ENCODE data around the gene MLKL. TPM values are rescaled to one million over a fixed set of nuclear protein-coding genes. Genes with fewer than 3 reads are reported as not detected.

Gene MLKL
- total RNA-seq, 1 experiment from 2014 or later: 4.3 TPM

GRCh38 chr16:74625500-74626350, 74.9 kb downstream of the MLKL start:
- TF ChIP-seq SP1 (CRISPR knock-in tag; conservative IDR thresholded peaks at IDR 0.05): no peak
- TF ChIP-seq ZNF232 (CRISPR knock-in tag; IDR thresholded peaks at IDR 0.05): no peak
- TF ChIP-seq, protein P1, sequence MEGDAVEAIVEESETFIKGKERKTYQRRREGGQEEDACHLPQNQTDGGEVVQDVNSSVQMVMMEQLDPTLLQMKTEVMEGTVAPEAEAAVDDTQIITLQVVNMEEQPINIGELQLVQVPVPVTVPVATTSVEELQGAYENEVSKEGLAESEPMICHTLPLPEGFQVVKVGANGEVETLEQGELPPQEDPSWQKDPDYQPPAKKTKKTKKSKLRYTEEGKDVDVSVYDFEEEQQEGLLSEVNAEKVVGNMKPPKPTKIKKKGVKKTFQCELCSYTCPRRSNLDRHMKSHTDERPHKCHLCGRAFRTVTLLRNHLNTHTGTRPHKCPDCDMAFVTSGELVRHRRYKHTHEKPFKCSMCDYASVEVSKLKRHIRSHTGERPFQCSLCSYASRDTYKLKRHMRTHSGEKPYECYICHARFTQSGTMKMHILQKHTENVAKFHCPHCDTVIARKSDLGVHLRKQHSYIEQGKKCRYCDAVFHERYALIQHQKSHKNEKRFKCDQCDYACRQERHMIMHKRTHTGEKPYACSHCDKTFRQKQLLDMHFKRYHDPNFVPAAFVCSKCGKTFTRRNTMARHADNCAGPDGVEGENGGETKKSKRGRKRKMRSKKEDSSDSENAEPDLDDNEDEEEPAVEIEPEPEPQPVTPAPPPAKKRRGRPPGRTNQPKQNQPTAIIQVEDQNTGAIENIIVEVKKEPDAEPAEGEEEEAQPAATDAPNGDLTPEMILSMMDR (IDR thresholded peaks at IDR 0.05): no peak
- no peak for TF ChIP-seq NFYB (CRISPR knock-in tag; conservative IDR thresholded peaks at IDR 0.05; ENCODE audit: low read depth)
- no peak for TF ChIP-seq ZNF121 (CRISPR knock-in tag; IDR thresholded peaks at IDR 0.05)
- TF ChIP-seq, protein P2, sequence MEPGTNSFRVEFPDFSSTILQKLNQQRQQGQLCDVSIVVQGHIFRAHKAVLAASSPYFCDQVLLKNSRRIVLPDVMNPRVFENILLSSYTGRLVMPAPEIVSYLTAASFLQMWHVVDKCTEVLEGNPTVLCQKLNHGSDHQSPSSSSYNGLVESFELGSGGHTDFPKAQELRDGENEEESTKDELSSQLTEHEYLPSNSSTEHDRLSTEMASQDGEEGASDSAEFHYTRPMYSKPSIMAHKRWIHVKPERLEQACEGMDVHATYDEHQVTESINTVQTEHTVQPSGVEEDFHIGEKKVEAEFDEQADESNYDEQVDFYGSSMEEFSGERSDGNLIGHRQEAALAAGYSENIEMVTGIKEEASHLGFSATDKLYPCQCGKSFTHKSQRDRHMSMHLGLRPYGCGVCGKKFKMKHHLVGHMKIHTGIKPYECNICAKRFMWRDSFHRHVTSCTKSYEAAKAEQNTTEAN (CRISPR knock-in tag; IDR thresholded peaks at IDR 0.05): no peak
- TF ChIP-seq MYBL2 (CRISPR knock-in tag; IDR thresholded peaks at IDR 0.05): no peak
- no peak for TF ChIP-seq MLX (CRISPR knock-in tag; IDR thresholded peaks at IDR 0.05)
- TF ChIP-seq ZNF512 (CRISPR knock-in tag; IDR thresholded peaks at IDR 0.05; ENCODE audit: borderline replicate concordance): no peak
- TF ChIP-seq SOX15 (CRISPR knock-in tag; IDR thresholded peaks at IDR 0.05): no peak
- TF ChIP-seq IRF1 (CRISPR knock-in tag; IDR thresholded peaks at IDR 0.05): no peak
- no peak for TF ChIP-seq IRF2 (CRISPR knock-in tag; IDR thresholded peaks at IDR 0.05; ENCODE audit: borderline replicate concordance, low read depth)
- no peak for TF ChIP-seq JUN (CRISPR knock-in tag; IDR thresholded peaks at IDR 0.05)
- TF ChIP-seq ZNF396 (CRISPR knock-in tag; IDR thresholded peaks at IDR 0.05; ENCODE audit: borderline replicate concordance): no peak
- peaks cover 92% of the 10 kb centered on the region for H3K36me3 Mint-ChIP-seq
- ATAC-seq: no peak
- no peaks in the 10 kb centered on the region for H3K9me3 Mint-ChIP-seq
- H3K4me3 Mint-ChIP-seq: no peak overlapping the region
- ChIA-PET CTCF (no interaction called here), POLR2A (no interaction called here)
- DNase-seq (ENCODE audit: low spot score): no peak
- peaks cover 16% of the 10 kb centered on the region for H3K4me1 Mint-ChIP-seq
- no peaks in the 10 kb centered on the region for H3K27me3 Mint-ChIP-seq (ENCODE audit: low read depth)
- H3K27ac Mint-ChIP-seq: 0 out of 2 replicates have a peak overlapping the region, but pooled peaks have one; percentile 33

DNA sequence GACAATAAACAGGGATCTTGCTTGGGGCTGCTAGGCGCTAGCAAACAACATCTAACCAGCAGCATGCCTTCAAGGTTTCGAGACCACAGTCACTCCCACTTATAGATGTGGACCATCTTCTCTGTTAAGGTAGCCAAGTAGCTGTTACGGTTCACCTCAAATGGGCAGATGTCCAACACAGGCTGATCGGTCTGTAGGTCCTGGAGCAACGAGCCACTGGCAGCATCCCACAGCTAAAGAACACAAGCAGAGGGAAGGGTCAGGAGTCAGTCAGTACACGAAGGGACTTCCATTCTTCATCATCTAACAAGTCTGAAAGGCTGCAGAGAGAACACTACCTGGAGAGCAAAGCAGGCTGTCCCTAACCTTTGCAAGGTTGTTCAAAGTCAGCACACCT, 76.8 kb downstream of the MLKL start:
- Mint-ChIP-seq H3K4me1 (peaks cover 16% of the 10 kb centered on the region), H3K9me3 (no peaks in the 10 kb centered on the region), H3K36me3 (peaks cover 81% of the 10 kb centered on the region), H3K27ac (peak overlapping the region; percentile 42; the same call in 1 of the 2 replicates), H3K4me3 (no peak overlapping the region), H3K27me3 (ENCODE audit: low read depth) (no peaks in the 10 kb centered on the region)
- POLR2A ChIA-PET: no interaction called here
- no peak for ATAC-seq
- CTCF ChIA-PET: no interaction called here
- no peak for DNase-seq (ENCODE audit: low spot score)
- TF ChIP-seq, protein P3, sequence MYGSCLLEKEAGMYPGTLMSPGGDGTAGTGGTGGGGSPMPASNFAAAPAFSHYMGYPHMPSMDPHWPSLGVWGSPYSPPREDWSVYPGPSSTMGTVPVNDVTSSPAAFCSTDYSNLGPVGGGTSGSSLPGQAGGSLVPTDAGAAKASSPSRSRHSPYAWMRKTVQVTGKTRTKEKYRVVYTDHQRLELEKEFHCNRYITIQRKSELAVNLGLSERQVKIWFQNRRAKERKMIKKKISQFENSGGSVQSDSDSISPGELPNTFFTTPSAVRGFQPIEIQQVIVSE (CRISPR knock-in tag; IDR thresholded peaks at IDR 0.05; ENCODE audit: borderline replicate concordance): no peak
- TF ChIP-seq ZBTB21 (CRISPR knock-in tag; IDR thresholded peaks at IDR 0.05; ENCODE audit: borderline replicate concordance): no peak
- TF ChIP-seq ZNF512 (CRISPR knock-in tag; IDR thresholded peaks at IDR 0.05; ENCODE audit: borderline replicate concordance): no peak
- no peak for TF ChIP-seq EMX1 (CRISPR knock-in tag; IDR thresholded peaks at IDR 0.05)
- TF ChIP-seq CREB1 (CRISPR knock-in tag; IDR thresholded peaks at IDR 0.05): no peak
- no peak for TF ChIP-seq RORB (CRISPR knock-in tag; IDR thresholded peaks at IDR 0.05)
- TF ChIP-seq ELF4 (CRISPR knock-in tag; IDR thresholded peaks at IDR 0.05; ENCODE audit: low read depth): no peak
- TF ChIP-seq ZNF317 (CRISPR knock-in tag; IDR thresholded peaks at IDR 0.05; ENCODE audit: borderline replicate concordance, low read depth): no peak
- no peak for TF ChIP-seq TEAD4 (CRISPR knock-in tag; IDR thresholded peaks at IDR 0.05)
- TF ChIP-seq, protein P4, sequence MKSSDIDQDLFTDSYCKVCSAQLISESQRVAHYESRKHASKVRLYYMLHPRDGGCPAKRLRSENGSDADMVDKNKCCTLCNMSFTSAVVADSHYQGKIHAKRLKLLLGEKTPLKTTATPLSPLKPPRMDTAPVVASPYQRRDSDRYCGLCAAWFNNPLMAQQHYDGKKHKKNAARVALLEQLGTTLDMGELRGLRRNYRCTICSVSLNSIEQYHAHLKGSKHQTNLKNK (CRISPR knock-in tag; IDR thresholded peaks at IDR 0.05): no peak
- no peak for TF ChIP-seq OVOL2 (CRISPR knock-in tag; IDR thresholded peaks at IDR 0.05; ENCODE audit: borderline replicate concordance)
- no peak for TF ChIP-seq ZNF671 (CRISPR knock-in tag; IDR thresholded peaks at IDR 0.05)
- no peak for TF ChIP-seq ZNF138 (CRISPR knock-in tag; conservative IDR thresholded peaks at IDR 0.05)
- no peak for TF ChIP-seq NR1H2 (CRISPR knock-in tag; IDR thresholded peaks at IDR 0.05)
- no peak for TF ChIP-seq ZNF219 (CRISPR knock-in tag; IDR thresholded peaks at IDR 0.05; ENCODE audit: borderline replicate concordance)

Measured in WTC11 (cell line).